Trophoblast cell (in vitro differentiated cells and primary cell): ENCODE data around the gene EPB41.

Source experiments
- DNase-seq, 2 donors: peaks; one replicate each; pipeline ENCODE4 v3.0.0-alpha.2; 2016
- H2AFZ ChIP-seq: 2 replicates; pipeline ENCODE4 v1.6.1; 2013; ENCODE audit warnings: low read length, moderate library complexity, mild to moderate bottlenecking; ENCODE audit not compliant: insufficient read depth, poor library complexity
- H2AK5ac ChIP-seq: 2 replicates; pipeline ENCODE4 v1.6.1; 2013; ENCODE audit warnings: mild to moderate bottlenecking, low read length
- H2BK120ac ChIP-seq: 2 replicates; pipeline ENCODE4 v1.6.1; 2013; ENCODE audit warnings: low read length, mild to moderate bottlenecking, moderate library complexity; ENCODE audit not compliant: insufficient read depth, poor library complexity
- H2BK12ac ChIP-seq: 2 replicates; pipeline ENCODE4 v1.6.1; 2013; ENCODE audit warnings: mild to moderate bottlenecking, low read length, moderate library complexity
- H2BK5ac ChIP-seq: 2 replicates; pipeline ENCODE4 v1.6.1; 2013; ENCODE audit warnings: low read length, low read depth, moderate library complexity, mild to moderate bottlenecking; ENCODE audit not compliant: poor library complexity
- H3K14ac ChIP-seq: 2 replicates; pipeline ENCODE4 v1.6.1; 2013; ENCODE audit warnings: mild to moderate bottlenecking, low read length
- H3K18ac ChIP-seq: 2 replicates; pipeline ENCODE4 v1.6.1; 2013; ENCODE audit warnings: mild to moderate bottlenecking, low read length
- H3K23ac ChIP-seq: 2 replicates; pipeline ENCODE4 v1.6.1; 2013; ENCODE audit warnings: low read length
- H3K27ac ChIP-seq: 2 replicates; pipeline ENCODE4 v1.5.1; 2013; ENCODE audit warnings: low read depth, mild to moderate bottlenecking, inconsistent platforms, low read length, moderate library complexity
- H3K27me3 ChIP-seq: 2 replicates; pipeline ENCODE4 v1.6.1; 2013; ENCODE audit warnings: inconsistent platforms, mild to moderate bottlenecking, low read length, moderate library complexity; ENCODE audit not compliant: insufficient read depth
- H3K36me3 ChIP-seq, 2 experiments: 1 replicate in 1 of 2; 2 replicates in 1 of 2; pipeline ENCODE4 v1.6.1; 2013; ENCODE audit warnings: low read length in 2 of 2, mild to moderate bottlenecking in 2 of 2, moderate library complexity in 1 of 2; ENCODE audit not compliant: insufficient read depth in 2 of 2, control insufficient read depth in 1 of 2
- H3K4ac ChIP-seq: 2 replicates; pipeline ENCODE4 v1.6.1; 2013; ENCODE audit warnings: low read depth, mild to moderate bottlenecking, low read length, moderate library complexity
- H3K4me1 ChIP-seq, 2 experiments: 1 replicate in 1 of 2; 2 replicates in 1 of 2; pipeline ENCODE4 v1.6.1; 2013; ENCODE audit warnings: low read length in 2 of 2, mild to moderate bottlenecking in 2 of 2, moderate library complexity in 1 of 2; ENCODE audit not compliant: insufficient read depth in 2 of 2, control insufficient read depth in 1 of 2
- H3K4me2 ChIP-seq: 2 replicates; pipeline ENCODE4 v1.6.1; 2013; ENCODE audit warnings: inconsistent platforms, mild to moderate bottlenecking, low read length, moderate library complexity
- H3K4me3 ChIP-seq: 2 replicates; pipeline ENCODE4 v1.5.1; 2013; ENCODE audit warnings: mild to moderate bottlenecking, low read depth, low read length, inconsistent platforms
- H3K79me1 ChIP-seq: one replicate; pipeline ENCODE4 v1.6.1; 2013; ENCODE audit warnings: low read length
- H3K79me2 ChIP-seq: 2 replicates; pipeline ENCODE4 v1.6.1; 2013; ENCODE audit warnings: low read length, mild to moderate bottlenecking; ENCODE audit not compliant: control insufficient read depth, insufficient read depth, poor library complexity
- H3K9ac ChIP-seq: 2 replicates; pipeline ENCODE4 v1.6.1; 2013; ENCODE audit warnings: mild to moderate bottlenecking, low read length
- H3K9me3 ChIP-seq: 2 replicates; pipeline ENCODE4 v1.6.1; 2013; ENCODE audit warnings: low read depth, mild to moderate bottlenecking, control low read depth, inconsistent platforms, low read length; ENCODE audit not compliant: insufficient read depth
- H4K12ac ChIP-seq: 2 replicates; pipeline ENCODE4 v1.6.1; 2013; ENCODE audit warnings: low read depth, mild to moderate bottlenecking, low read length, moderate library complexity
- H4K8ac ChIP-seq: 2 replicates; pipeline ENCODE4 v1.6.1; 2013; ENCODE audit warnings: low read depth, mild to moderate bottlenecking, low read length, moderate library complexity
- H4K91ac ChIP-seq: one replicate; pipeline ENCODE4 v1.6.1; 2013; ENCODE audit warnings: low read depth, mild to moderate bottlenecking, low read length, moderate library complexity
- WGBS: extraction: QIAGEN DNeasy Blood & Tissue Kit; methylation state at CpG from one replicate; pipeline ENCODE4 v1.1.7; 2013; ENCODE audit warnings: missing lambda C conversion rate; ENCODE audit not compliant: insufficient read length, insufficient coverage; ENCODE audit errors: extremely low coverage; 5-methylcytosine and 5-hydroxymethylcytosine counted together

Gene EPB41

GRCh38 chr1:29157269-29157601, 242.9 kb downstream of the EPB41 start:
- H2BK5ac ChIP-seq, result peak overlapping the region; percentile 23
- no peak overlapping the region for H2AK5ac ChIP-seq
- no peak overlapping the region for H2BK12ac ChIP-seq
- no peak overlapping the region for H3K23ac ChIP-seq
- H4K8ac ChIP-seq, result no peak overlapping the region
- H3K4ac ChIP-seq, result no peak overlapping the region
- no peak overlapping the region for H3K14ac ChIP-seq
- H4K12ac ChIP-seq, result no peak overlapping the region
- H3K4me2 ChIP-seq, result peak overlapping the region; percentile 41
- no peak overlapping the region for H2AFZ ChIP-seq
- WGBS, result no CpG with 5 or more reads among the region's 3 CpGs
- H3K36me3 ChIP-seq, result peaks cover 36 to 48% of the 10 kb centered on the region in 2 experiments
- no peaks in the 10 kb centered on the region for H3K27me3 ChIP-seq
- peaks cover 16 to 18% of the 10 kb centered on the region in 2 experiments for H3K4me1 ChIP-seq
- H3K9me3 ChIP-seq, result no peaks in the 10 kb centered on the region
- H3K4me3 ChIP-seq, result no peak overlapping the region
- no peak overlapping the region for H2BK120ac ChIP-seq
- no peak for DNase-seq
- H3K27ac ChIP-seq, result peak overlapping the region; percentile 99
- H3K9ac ChIP-seq, result no peak overlapping the region
- H3K79me2 ChIP-seq, result peaks cover 3% of the 10 kb centered on the region
- no peak overlapping the region for H4K91ac ChIP-seq
- no peak overlapping the region for H3K18ac ChIP-seq
- peaks cover 15% of the 10 kb centered on the region for H3K79me1 ChIP-seq

- WGBS, result no CpG with 5 or more reads among the region's 3 CpGs
Observed at GRCh38 chr1:29159773-29160172, 245.4 kb downstream of the EPB41 start.

GRCh38 chr1:29162025-29162424, 247.7 kb downstream of the EPB41 start:
- Histone ChIP-seq H2BK5ac (no peak overlapping the region), H2AK5ac (no peak overlapping the region), H4K12ac (no peak overlapping the region), H3K79me1 (peaks cover 10% of the 10 kb centered on the region), H3K14ac (no peak overlapping the region), H3K4me3 (no peak overlapping the region), H2AFZ (no peak overlapping the region), H3K27ac (no peak overlapping the region), H4K91ac (no peak overlapping the region), H3K23ac (no peak overlapping the region), H3K4me1 (peaks cover 13 to 18% of the 10 kb centered on the region in 2 experiments), H3K4ac (no peak overlapping the region), H2BK120ac (no peak overlapping the region), H2BK12ac (no peak overlapping the region), H3K9me3 (no peaks in the 10 kb centered on the region), H3K79me2 (peaks cover 3% of the 10 kb centered on the region), H3K27me3 (no peaks in the 10 kb centered on the region), H3K4me2 (no peak overlapping the region), H3K9ac (no peak overlapping the region), H3K36me3 (peaks cover 20 to 39% of the 10 kb centered on the region in 2 experiments), H3K18ac (no peak overlapping the region), H4K8ac (no peak overlapping the region)
- no peak for DNase-seq
- whole genome bisulfite sequencing, result no CpG with 5 or more reads among the region's 4 CpGs

More at GRCh38 chr1:29159773-29160172, 245.4 kb downstream of the EPB41 start:
- Histone ChIP-seq H2BK5ac (no peak overlapping the region), H4K91ac (no peak overlapping the region), H3K27me3 (no peaks in the 10 kb centered on the region), H3K79me1 (peaks cover 15% of the 10 kb centered on the region), H3K79me2 (peaks cover 3% of the 10 kb centered on the region), H3K4me2 (no peak overlapping the region), H3K4ac (no peak overlapping the region), H3K36me3 (peaks cover 20 to 31% of the 10 kb centered on the region in 2 experiments), H3K9ac (no peak overlapping the region), H3K4me1 (peaks cover 16 to 18% of the 10 kb centered on the region in 2 experiments), H3K27ac (no peak overlapping the region), H4K12ac (no peak overlapping the region), H4K8ac (no peak overlapping the region), H3K9me3 (no peaks in the 10 kb centered on the region), H2BK120ac (no peak overlapping the region), H3K18ac (no peak overlapping the region), H2AK5ac (no peak overlapping the region), H3K14ac (no peak overlapping the region), H2AFZ (no peak overlapping the region), H3K4me3 (no peak overlapping the region), H2BK12ac (no peak overlapping the region), H3K23ac (no peak overlapping the region)
- no peak for DNase-seq

DNA sequence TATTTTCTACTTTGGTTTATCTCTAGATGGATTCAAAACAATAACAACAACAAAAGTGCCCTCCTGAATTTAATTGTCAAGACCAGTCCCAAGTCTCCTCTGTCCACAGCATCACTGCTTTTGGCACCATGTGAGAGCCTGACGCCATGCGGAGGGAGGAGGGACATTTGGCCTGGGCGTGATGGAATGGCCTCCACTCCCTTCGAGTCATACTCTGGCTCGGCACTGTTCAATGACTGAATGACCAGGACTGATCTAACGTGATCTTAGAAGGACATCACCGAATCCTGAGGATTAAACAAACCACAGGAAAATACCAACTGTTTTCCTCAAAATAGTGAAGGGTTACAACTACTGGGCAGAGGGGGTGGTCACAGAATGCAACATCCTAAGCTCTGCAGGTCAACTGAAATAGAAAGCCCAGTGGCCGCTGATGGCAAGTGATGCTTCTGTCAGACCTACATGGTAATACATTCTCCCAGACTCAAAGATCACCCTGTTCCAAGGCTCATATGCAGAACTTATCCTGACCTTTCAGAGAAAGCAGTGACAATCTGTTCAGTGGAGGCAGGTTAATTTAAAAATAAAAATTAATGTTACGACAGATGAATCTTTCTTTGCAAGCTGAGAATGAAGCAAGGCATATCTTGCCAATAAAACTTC, 248.2 kb downstream of the EPB41 start:
- Histone ChIP-seq H2BK5ac (no peak overlapping the region), H3K4me3 (no peak overlapping the region), H3K4me2 (no peak overlapping the region), H3K79me2 (peaks cover 3% of the 10 kb centered on the region), H3K27me3 (no peaks in the 10 kb centered on the region), H4K8ac (no peak overlapping the region), H3K9me3 (no peaks in the 10 kb centered on the region), H3K4ac (peak overlapping the region; percentile 38), H4K12ac (no peak overlapping the region), H3K4me1 (peaks cover 12 to 16% of the 10 kb centered on the region in 2 experiments), H3K79me1 (peaks cover 7% of the 10 kb centered on the region), H3K23ac (no peak overlapping the region), H3K14ac (no peak overlapping the region), H2AFZ (no peak overlapping the region), H3K18ac (no peak overlapping the region), H3K27ac (no peak overlapping the region), H2BK120ac (no peak overlapping the region), H4K91ac (no peak overlapping the region), H2AK5ac (no peak overlapping the region), H2BK12ac (no peak overlapping the region), H3K36me3 (peaks cover 20 to 42% of the 10 kb centered on the region in 2 experiments), H3K9ac (no peak overlapping the region)
- no peak for DNase-seq
- WGBS, result no CpG with 5 or more reads among the region's 9 CpGs
